HL-60 (cell line): ENCODE data around the gene COLEC12.

Source experiments
- CTCF ChIP-seq: IDR thresholded peaks from one replicate; pipeline ENCODE4 v1.5.1; 2011; ENCODE audit warnings: low read length, control low read depth, inconsistent platforms; ENCODE audit not compliant: insufficient read depth
- POLR2AphosphoS5 ChIP-seq: IDR thresholded peaks from 2 replicates; pipeline ENCODE4 v1.6.1; 2012; ENCODE audit warnings: low read depth
- REST ChIP-seq: IDR thresholded peaks from 2 replicates; pipeline ENCODE4 v1.6.1; 2012; ENCODE audit warnings: low read depth; ENCODE audit not compliant: insufficient replicate concordance

- peak; percentile 32 for TF ChIP-seq CTCF
- TF ChIP-seq REST, result no peak
- TF ChIP-seq POLR2AphosphoS5, result no peak
Observed at GRCh38 chr18:286515-287310, 213.8 kb downstream of the COLEC12 start.
